Liver (tissue), 9 donors: ENCODE results near the gene NCK1. TPM values are rescaled to one million over a fixed set of nuclear protein-coding genes. Genes with fewer than 3 reads are reported as not detected.

ENCODE experiments used
- DNase-seq: peaks from one replicate; pipeline ENCODE4 v3.0.0-alpha.2; 2017; ENCODE audit warnings: low spot score
- H3K27ac ChIP-seq, 2 donors: one replicate each; pipeline ENCODE4 v1.7.0; 2013; ENCODE audit warnings: inconsistent platforms in 2 of 2, low read length in 2 of 2, control low read depth in 1 of 2, low read depth in 1 of 2, mild to moderate bottlenecking in 1 of 2
- H3K27me3 ChIP-seq, 4 donors: one replicate each; pipeline versions ENCODE4 v1.6.1 to v1.7.0; 2013; ENCODE audit warnings: low read length in 3 of 4, inconsistent platforms in 1 of 4, mild to moderate bottlenecking in 1 of 4, moderate library complexity in 1 of 4; ENCODE audit not compliant: control insufficient read depth in 4 of 4, insufficient read depth in 4 of 4
- H3K36me3 ChIP-seq, 4 donors: one replicate each; pipeline versions ENCODE4 v1.6.1 to v1.7.0; 2013; ENCODE audit warnings: low read length in 3 of 4, mild to moderate bottlenecking in 3 of 4, low read depth in 1 of 4, moderate library complexity in 1 of 4; ENCODE audit not compliant: control insufficient read depth in 4 of 4, insufficient read depth in 3 of 4
- H3K4me1 ChIP-seq, 4 donors: one replicate each; pipeline versions ENCODE4 v1.6.1 to v1.7.0; 2013; ENCODE audit warnings: low read length in 3 of 4, mild to moderate bottlenecking in 3 of 4, moderate library complexity in 1 of 4; ENCODE audit not compliant: control insufficient read depth in 4 of 4, insufficient read depth in 4 of 4
- H3K4me3 ChIP-seq, 3 donors: one replicate each; pipeline versions ENCODE4 v1.6.1 to v1.7.0; 2013; ENCODE audit warnings: low read length in 3 of 3, control low read depth in 1 of 3, low read depth in 1 of 3, mild to moderate bottlenecking in 1 of 3
- H3K9ac ChIP-seq, 2 donors: one replicate each; pipeline ENCODE4 v1.7.0; 2013; ENCODE audit warnings: low read length in 2 of 2, mild to moderate bottlenecking in 2 of 2, moderate library complexity in 2 of 2, control low read depth in 1 of 2, low read depth in 1 of 2
- H3K9me3 ChIP-seq, 4 donors: one replicate each; pipeline versions ENCODE4 v1.6.1 to v1.7.0; 2013; ENCODE audit warnings: low read length in 3 of 4; ENCODE audit not compliant: control insufficient read depth in 4 of 4
- ATF3 ChIP-seq: IDR thresholded peaks from 2 replicates; pipeline ENCODE4 v1.6.1; 2016; ENCODE audit warnings: antibody characterized with exemption
- CTCF ChIP-seq: fragments of 150-350 bp; IDR thresholded peaks from 2 replicates; pipeline ENCODE4 v1.5.1; 2017; ENCODE audit warnings: improper control_type of control experiment, low read depth, low read length; ENCODE audit not compliant: missing input control
- EGR1 ChIP-seq, 2 donors: IDR thresholded peaks; 2 replicates each; pipeline ENCODE4 v1.6.1; 2016 to 2018; ENCODE audit warnings: antibody characterized with exemption in 2 of 2, low read depth in 2 of 2
- FOXA1 ChIP-seq: IDR thresholded peaks from 2 replicates; pipeline ENCODE4 v1.6.1; 2016; ENCODE audit warnings: antibody characterized with exemption
- FOXA2 ChIP-seq: IDR thresholded peaks from 2 replicates; pipeline ENCODE4 v1.6.1; 2016; ENCODE audit warnings: antibody characterized with exemption
- MAX ChIP-seq: IDR thresholded peaks from 2 replicates; pipeline ENCODE4 v1.6.1; 2016; ENCODE audit warnings: antibody characterized with exemption
- RAD21 ChIP-seq, 2 donors: IDR thresholded peaks; 2 replicates each; pipeline ENCODE4 v1.6.1; 2016; ENCODE audit warnings: antibody characterized with exemption in 2 of 2, mild to moderate bottlenecking in 2 of 2
- REST ChIP-seq: IDR thresholded peaks from 2 replicates; pipeline ENCODE4 v1.6.1; 2016; ENCODE audit warnings: antibody characterized with exemption, mild to moderate bottlenecking
- YY1 ChIP-seq: IDR thresholded peaks from 2 replicates; pipeline ENCODE4 v1.6.1; 2016; ENCODE audit warnings: antibody characterized with exemption, mild to moderate bottlenecking
- ZBTB33 ChIP-seq: IDR thresholded peaks from 2 replicates; pipeline ENCODE4 v1.6.1; 2016; ENCODE audit warnings: antibody characterized with exemption
- WGBS: extraction: QIAGEN DNeasy Blood & Tissue Kit; methylation state at CpG from one replicate; pipeline ENCODE4 v1.1.7; 2013; 5-methylcytosine and 5-hydroxymethylcytosine counted together
- polyA plus RNA-seq, 2 donors: library from polyadenylated mRNA; stranded (reverse) in 1 of 2; unstranded in 1 of 2; fragments of 200-250 nt in 1 of 2; fragments of >200 nt in 1 of 2; fragmentation: Nextera tagmentation in 1 of 2; extraction: Ambion mirVana in 1 of 2; gene quantifications; one replicate each; pipeline versions ENCODE4 v1.2.1 to v1.2.3, GENCODE V29; 2013 to 2015
- total RNA-seq, 2 donors: library from RNA; depleted of rRNA; stranded (reverse); fragments of >200 nt; gene quantifications; one replicate each; pipeline ENCODE4 v1.2.3, GENCODE V29; 2014
- donor health status: healthy.
- donor health status: healthy.
- donor health status: healthy.
- donor health status: healthy.
- donor health status: healthy.

The NCK1 gene
- total and polyA plus RNA-seq, 4 donors: 13.7 to 35.8 (median 19.4) TPM

GRCh38 chr3:136835089-136835812 lies 26.8 kb upstream of the NCK1 start:
- WGBS: 92% methylated on average over 1 of the region's 1 CpG
- TF ChIP-seq FOXA2: no peak
- Histone ChIP-seq H3K27me3 (no peaks in the 10 kb centered on the region), H3K27ac (no peak overlapping the region), H3K4me1 (no peaks in the 10 kb centered on the region), H3K4me3 (no peak overlapping the region), H3K36me3 (no peaks in the 10 kb centered on the region), H3K9ac (no peak overlapping the region), H3K9me3 (no peaks in the 10 kb centered on the region)
- no peak for DNase-seq

GRCh38 chr3:136835813-136836510 lies 26.0 kb upstream of the NCK1 start:
- H3K27me3 ChIP-seq: no peaks in the 10 kb centered on the region

More at GRCh38 chr3:136835813-136836510, 26.0 kb upstream of the NCK1 start:
- H3K9ac ChIP-seq: no peak overlapping the region
- no peaks in the 10 kb centered on the region for H3K36me3 ChIP-seq
- H3K4me1 ChIP-seq: no peaks in the 10 kb centered on the region
- no peak for DNase-seq
- no peak overlapping the region for H3K27ac ChIP-seq
- TF ChIP-seq RAD21 (IDR thresholded peaks at IDR 0.05): no peak
- TF ChIP-seq FOXA1: no peak
- no peak for TF ChIP-seq YY1
- no peak for TF ChIP-seq CTCF
- TF ChIP-seq ATF3: no peak
- no peak for TF ChIP-seq MAX
- no peak for TF ChIP-seq REST
- TF ChIP-seq EGR1 (IDR thresholded peaks at IDR 0.05; ENCODE audit: low read depth in 2 of 2): no peak
- no peak for TF ChIP-seq ZBTB33
- no peaks in the 10 kb centered on the region for H3K9me3 ChIP-seq
- no peak overlapping the region for H3K4me3 ChIP-seq
- WGBS: 52% methylated on average over 3 of the region's 3 CpGs
